Caco-2 (cell line): ENCODE results near the gene GP1BA. TPM values are rescaled to one million over a fixed set of nuclear protein-coding genes. Genes with fewer than 3 reads are reported as not detected.
"Not testable (repeated sequence)": the region's sequence is repeated elsewhere in the genome, so short reads cannot be mapped to it uniquely, and the experiment has no call there.

Experiments
- BruUV-seq: library from RNA; stranded (reverse); fragments of 400-500 nt; replicated peaks from 2 replicates; lab custom pipeline; 2021; lab: Mats Ljungman, UMichigan
- CTCF ChIA-PET: fragments of 300-600 bp; sonication (Branson Sonifier 250); formaldehyde crosslinking; loops from one replicate; lab custom pipeline; 2022; ENCODE audit warnings: antibody characterized with exemption; lab: Charles Lee
- POLR2A ChIA-PET: fragments of 300-600 bp; sonication (Branson Sonifier 250); formaldehyde crosslinking; loops from one replicate; lab custom pipeline; 2022; ENCODE audit warnings: antibody characterized with exemption; lab: Charles Lee
- DNase-seq, 2 experiments: peaks; one replicate each; pipeline versions ENCODE4 v3.0.0 to v3.0.0-alpha.2; 2020 to 2022
- H3K27me3 ChIP-seq: replicated peaks from 2 replicates; pipeline ENCODE4 v1.6.0; 2011; ENCODE audit warnings: low read length; ENCODE audit not compliant: control insufficient read depth, insufficient read depth
- H3K36me3 ChIP-seq: 2 replicates; pipeline ENCODE4 v1.5.1; 2011; ENCODE audit warnings: low read length; ENCODE audit not compliant: control insufficient read depth, insufficient read depth
- H3K4me1 ChIP-seq: fragments of 250-450 bp; sonication (Bioruptor Pico); 2 replicates; pipeline ENCODE4 v1.5.1; 2020; ENCODE audit warnings: mild to moderate bottlenecking
- H3K4me3 ChIP-seq: 2 replicates; pipeline ENCODE4 v1.5.1; 2011; ENCODE audit warnings: low read depth, mild to moderate bottlenecking, control low read depth, low read length
- H3K9me3 ChIP-seq: fragments of 250-450 bp; sonication (Bioruptor Pico); 2 replicates; pipeline ENCODE4 v1.5.1; 2020; ENCODE audit warnings: mild to moderate bottlenecking, moderate library complexity
- H3K27ac Mint-ChIP-seq: one replicate; pipeline ENCODE4 v1.8.0; 2022; ENCODE audit warnings: mixed read lengths; ENCODE audit not compliant: unreplicated experiment
- H3K27me3 Mint-ChIP-seq: one replicate; pipeline ENCODE4 v1.8.0; 2022; ENCODE audit warnings: mixed read lengths; ENCODE audit not compliant: insufficient read depth, unreplicated experiment
- H3K36me3 Mint-ChIP-seq: one replicate; pipeline ENCODE4 v1.8.0; 2022; ENCODE audit warnings: mild to moderate bottlenecking, mixed read lengths; ENCODE audit not compliant: insufficient read depth, unreplicated experiment
- H3K4me1 Mint-ChIP-seq: one replicate; pipeline ENCODE4 v1.8.0; 2022; ENCODE audit warnings: low read depth, mixed read lengths; ENCODE audit not compliant: unreplicated experiment
- H3K4me3 Mint-ChIP-seq: one replicate; pipeline ENCODE4 v1.8.0; 2022; ENCODE audit warnings: mild to moderate bottlenecking, moderate library complexity, mixed read lengths; ENCODE audit not compliant: unreplicated experiment
- H3K9me3 Mint-ChIP-seq: one replicate; pipeline ENCODE4 v1.8.0; 2022; ENCODE audit warnings: mixed read lengths; ENCODE audit not compliant: unreplicated experiment
- CTCF ChIP-seq, 2 experiments: fragments of 200-600 bp in 1 of 2; IDR thresholded peaks; 1 replicate in 1 of 2; 2 replicates in 1 of 2; pipeline versions ENCODE4 v1.5.1 to v1.8.0; 2011 to 2022; ENCODE audit warnings: antibody characterized with exemption in 1 of 2, control low read depth in 1 of 2, inconsistent platforms in 1 of 2, low read depth in 1 of 2, low read length in 1 of 2, mild to moderate bottlenecking in 1 of 2, moderate library complexity in 1 of 2; ENCODE audit not compliant: insufficient read depth in 1 of 2, severe bottlenecking in 1 of 2, unreplicated experiment in 1 of 2
- intact Hi-C: fragments of 100-400 bp; cut with micrococcal nuclease; formaldehyde crosslinking; loops from one replicate; pipeline ENCODE4 v1.10.0; 2022; ENCODE audit not compliant: unreplicated experiment
- total RNA-seq: library from RNA; stranded (reverse); gene quantifications from 2 replicates; pipeline ENCODE4 v1.2.3, GENCODE V29; 2022

Gene GP1BA
- total RNA-seq, 1 experiment from 2014 or later = not detected

GRCh38 chr17:4908711-4909496 lies 23.2 kb upstream of the GP1BA start:
- H3K4me1 ChIP-seq = peaks cover 6% of the 10 kb centered on the region

DNA sequence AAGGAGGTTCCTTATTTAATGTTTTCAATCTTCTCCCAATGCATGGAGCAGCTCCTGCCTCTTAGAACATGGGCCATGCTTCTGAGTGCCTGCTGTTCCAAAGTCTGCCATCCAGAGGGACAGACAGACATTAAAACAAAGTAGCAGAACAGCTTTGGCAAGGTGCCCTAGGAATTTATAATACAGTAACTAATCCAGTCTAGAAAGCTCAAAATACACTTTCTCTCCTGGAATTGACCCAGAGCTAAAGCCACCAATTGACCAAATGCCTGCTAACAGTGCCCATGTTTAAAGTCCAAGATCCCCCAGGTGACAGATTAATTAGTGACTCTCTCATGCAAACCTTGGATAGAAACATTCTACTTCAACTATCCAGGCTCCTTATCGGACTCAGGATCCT lies 18.1 kb upstream of the GP1BA start:
- POLR2A ChIA-PET = interaction anchor here (0.9 kb wide), 1 partner anchor 26 kb away, joined by 3 read pairs; the partner anchor contains the start of genes RNF167 and SLC25A11
- Mint-ChIP-seq H3K4me3 (no peak overlapping the region), H3K27me3 (no peaks in the 10 kb centered on the region), H3K27ac (no peak overlapping the region), H3K4me1 (no peaks in the 10 kb centered on the region), H3K9me3 (no peaks in the 10 kb centered on the region), H3K36me3 (no peaks in the 10 kb centered on the region)
- CTCF ChIA-PET = interaction anchor here (0.5 to 1.5 kb wide), 2 partner anchors 11 to 43 kb away, joined by 3 to 8 read pairs; partner anchors contain the start of gene CHRNE
- Histone ChIP-seq H3K36me3 (no peaks in the 10 kb centered on the region), H3K27me3 (no peaks in the 10 kb centered on the region), H3K9me3 (no peaks in the 10 kb centered on the region), H3K4me3 (no peak overlapping the region), H3K4me1 (peaks cover 6% of the 10 kb centered on the region)
- TF ChIP-seq CTCF (IDR thresholded peaks at IDR 0.05; ENCODE audit: insufficient read depth in 1 of 2, low read depth in 1 of 2, low read length in 1 of 2, severe bottlenecking in 1 of 2, unreplicated experiment in 1 of 2) = no peak
- no TSS peak for BruUV-seq
- no peak for DNase-seq
- intact Hi-C loops = no loop called here

More at GRCh38 chr17:4908711-4909496, 23.2 kb upstream of the GP1BA start:
- Mint-ChIP-seq H3K27ac (no peak overlapping the region), H3K4me3 (no peak overlapping the region), H3K36me3 (no peaks in the 10 kb centered on the region), H3K4me1 (no peaks in the 10 kb centered on the region), H3K9me3 (no peaks in the 10 kb centered on the region), H3K27me3 (no peaks in the 10 kb centered on the region)
- Histone ChIP-seq H3K4me3 (no peak overlapping the region), H3K9me3 (no peaks in the 10 kb centered on the region), H3K27me3 (no peaks in the 10 kb centered on the region), H3K36me3 (no peaks in the 10 kb centered on the region)
- no TSS peak for BruUV-seq
- intact Hi-C loops = loop anchor here (1.0 kb wide), 1 partner anchor 30 kb away; no protein-coding TSS in a partner anchor
- TF ChIP-seq CTCF (IDR thresholded peaks at IDR 0.05; ENCODE audit: insufficient read depth in 1 of 2, low read depth in 1 of 2, low read length in 1 of 2, severe bottlenecking in 1 of 2, unreplicated experiment in 1 of 2) = peak; percentile 47 to 52
- CTCF ChIA-PET = interaction anchor here (0.6 to 2.2 kb wide), 7 partner anchors 26 to 156 kb away, joined by 3 to 19 read pairs (median 4); partner anchors contain the start of genes CAMTA2, RNF167, SLC25A11 and SPAG7
- POLR2A ChIA-PET = interaction anchor here (0.6 to 1.9 kb wide), 3 partner anchors 31 to 119 kb away, joined by 6 to 19 read pairs (median 10); partner anchors contain the start of genes RNF167, SLC25A11 and SPAG7
- peak; percentile 80 to 86 for DNase-seq

- H3K27ac Mint-ChIP-seq, H3K9me3 ChIP-seq, intact Hi-C loops, H3K4me1 Mint-ChIP-seq, H3K36me3 ChIP-seq, H3K4me1 ChIP-seq, BruUV-seq, H3K4me3 Mint-ChIP-seq, POLR2A ChIA-PET, H3K9me3 Mint-ChIP-seq, H3K36me3 Mint-ChIP-seq, H3K27me3 ChIP-seq, H3K27me3 Mint-ChIP-seq, DNase-seq, H3K4me3 ChIP-seq: not testable (repeated sequence)
- CTCF ChIA-PET = interaction anchor here (0.5 to 1.5 kb wide), 2 partner anchors 11 to 44 kb away, joined by 3 to 8 read pairs; partner anchors contain the start of gene CHRNE
Measured at GRCh38 chr17:4914551-4914950, 17.5 kb upstream of the GP1BA start.
